Panc1 (cell line): Measurements from ENCODE around the gene JUN. TPM values are rescaled to one million over a fixed set of nuclear protein-coding genes. Genes with fewer than 3 reads are reported as not detected.
A peak's percentile ranks its signal among the peaks of the same experiment; 100 is the strongest.

Experiments
- ATAC-seq: fragments of 200-7000 bp; cut with Tn5 transposase; 2 replicates; pipeline ENCODE4 v1.9.1; 2020; ENCODE audit warnings: mild to moderate bottlenecking, moderate library complexity
- BruUV-seq: library from RNA; stranded (reverse); fragments of 400-500 nt; replicated peaks from 2 replicates; lab custom pipeline; 2021; lab: Mats Ljungman, UMichigan
- CTCF ChIA-PET: fragments of 300-600 bp; sonication (Branson Sonifier 250); formaldehyde crosslinking; loops from one replicate; lab custom pipeline; 2022; ENCODE audit warnings: antibody characterized with exemption; lab: Charles Lee
- POLR2A ChIA-PET: fragments of 300-600 bp; sonication (Branson Sonifier 250); formaldehyde crosslinking; loops from one replicate; lab custom pipeline; 2022; ENCODE audit warnings: antibody characterized with exemption; lab: Charles Lee
- DNase-seq: peaks from one replicate; pipeline ENCODE4 v3.0.0-alpha.2; 2010; ENCODE audit warnings: low read depth, low spot score
- H3K27ac ChIP-seq: 2 replicates; pipeline ENCODE4 v1.5.1; 2011; ENCODE audit warnings: mild to moderate bottlenecking, low read length, inconsistent platforms
- H3K27me3 ChIP-seq: fragments of 200-500 bp; sonication (Bioruptor generic); 2 replicates; pipeline ENCODE4 v1.6.0; 2014; ENCODE audit warnings: low read length, inconsistent platforms; ENCODE audit not compliant: control insufficient read depth, insufficient read depth
- H3K36me3 ChIP-seq: fragments of 200-500 bp; sonication (Bioruptor generic); 2 replicates; pipeline ENCODE4 v1.5.1; 2014; ENCODE audit warnings: inconsistent platforms, mild to moderate bottlenecking, low read length, moderate library complexity; ENCODE audit not compliant: control insufficient read depth, insufficient read depth
- H3K4me1 ChIP-seq: 2 replicates; pipeline ENCODE4 v1.5.1; 2011; ENCODE audit warnings: inconsistent platforms, mild to moderate bottlenecking, low read length, moderate library complexity; ENCODE audit not compliant: control insufficient read depth, insufficient read depth
- H3K4me3 ChIP-seq, 2 experiments: 2 replicates each; pipeline ENCODE4 v1.5.1; 2011 to 2012; ENCODE audit warnings: low read depth in 2 of 2, low read length in 2 of 2, mild to moderate bottlenecking in 2 of 2, inconsistent platforms in 1 of 2, moderate library complexity in 1 of 2
- H3K9me3 ChIP-seq: fragments of 200-500 bp; sonication (Bioruptor generic); 2 replicates; pipeline ENCODE4 v1.5.1; 2014; ENCODE audit warnings: low read depth, mild to moderate bottlenecking, inconsistent platforms, low read length, moderate library complexity; ENCODE audit not compliant: control insufficient read depth, insufficient read depth
- POLR2AphosphoS5 ChIP-seq: IDR thresholded peaks from 2 replicates; pipeline ENCODE4 v1.6.1; 2012; ENCODE audit warnings: mild to moderate bottlenecking, low read depth, low read length, moderate library complexity
- SIN3A ChIP-seq: IDR thresholded peaks from 2 replicates; pipeline ENCODE4 v1.6.1; 2012; ENCODE audit warnings: low read depth, mild to moderate bottlenecking, low read length, moderate library complexity, borderline replicate concordance; ENCODE audit not compliant: insufficient read depth
- TCF7L2 ChIP-seq: IDR thresholded peaks from 2 replicates; pipeline ENCODE4 v1.6.1; 2011; ENCODE audit warnings: mild to moderate bottlenecking, low read depth, low read length, inconsistent platforms
- in situ Hi-C: cut with HindIII; loops from 2 replicates; pipeline ENCODE4 v1.10.0; 2016; ENCODE audit warnings: low sequenced_read_pairs, low pct_unique_long_range_greater_than_20kb
- intact Hi-C: fragments of 100-400 bp; cut with micrococcal nuclease; formaldehyde crosslinking; loops from one replicate; pipeline ENCODE4 v1.10.0; 2022; ENCODE audit not compliant: unreplicated experiment
- total RNA-seq: library from RNA; stranded (reverse); gene quantifications from one replicate; pipeline ENCODE4 v1.2.1, GENCODE V29; 2021; ENCODE audit not compliant: unreplicated experiment
- TF ChIP-seq, protein P1 (sequence below): fragments of 450-650 bp; IDR thresholded peaks from 2 replicates; pipeline ENCODE4 v1.5.1; 2017; ENCODE audit warnings: mild to moderate bottlenecking
- TF ChIP-seq, protein P2 (sequence below), 2 experiments: IDR thresholded peaks; 2 replicates each; pipeline ENCODE4 v1.6.1; 2011 to 2012; ENCODE audit warnings: low read depth in 2 of 2, control low read depth in 1 of 2, low read length in 1 of 2, mild to moderate bottlenecking in 1 of 2, moderate library complexity in 1 of 2; ENCODE audit not compliant: insufficient read depth in 1 of 2

Gene JUN
- total RNA-seq, 1 experiment from 2014 or later = 70.0 TPM

DNA sequence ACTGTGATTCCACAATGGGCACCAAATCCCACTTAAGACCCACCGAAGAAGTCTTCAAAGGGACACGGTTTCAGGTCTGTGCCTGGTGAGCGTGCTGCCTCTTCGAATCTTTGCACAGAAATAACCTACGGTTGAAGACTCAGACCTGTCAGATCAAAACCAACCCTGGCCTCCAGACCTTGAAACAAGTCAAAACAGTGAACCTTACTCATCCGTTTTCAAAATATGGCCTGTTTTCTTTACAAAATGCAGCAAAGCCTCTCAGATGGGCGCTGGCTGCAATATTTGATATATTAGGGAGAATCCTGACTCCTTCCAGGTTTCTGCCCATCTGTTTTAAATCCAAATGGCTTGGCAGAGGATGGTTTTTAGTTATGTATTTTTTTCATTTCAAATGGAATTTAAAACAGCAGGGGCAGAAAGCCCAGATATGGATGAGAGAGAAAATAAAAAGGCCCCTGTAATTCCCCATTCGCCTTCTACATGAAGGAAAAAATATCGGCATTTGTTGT is 14.0 kb downstream of the JUN start:
- ChIA-PET CTCF (no interaction called here), POLR2A (no interaction called here)
- H3K4me1 ChIP-seq = no peaks in the 10 kb centered on the region
- H3K36me3 ChIP-seq = no peaks in the 10 kb centered on the region
- no peak overlapping the region for H3K4me3 ChIP-seq
- in situ Hi-C loops = no loop called here
- no peak for ATAC-seq
- no TSS peak for BruUV-seq
- intact Hi-C loops = no loop called here
- no peak for DNase-seq
- TF ChIP-seq, protein P1, sequence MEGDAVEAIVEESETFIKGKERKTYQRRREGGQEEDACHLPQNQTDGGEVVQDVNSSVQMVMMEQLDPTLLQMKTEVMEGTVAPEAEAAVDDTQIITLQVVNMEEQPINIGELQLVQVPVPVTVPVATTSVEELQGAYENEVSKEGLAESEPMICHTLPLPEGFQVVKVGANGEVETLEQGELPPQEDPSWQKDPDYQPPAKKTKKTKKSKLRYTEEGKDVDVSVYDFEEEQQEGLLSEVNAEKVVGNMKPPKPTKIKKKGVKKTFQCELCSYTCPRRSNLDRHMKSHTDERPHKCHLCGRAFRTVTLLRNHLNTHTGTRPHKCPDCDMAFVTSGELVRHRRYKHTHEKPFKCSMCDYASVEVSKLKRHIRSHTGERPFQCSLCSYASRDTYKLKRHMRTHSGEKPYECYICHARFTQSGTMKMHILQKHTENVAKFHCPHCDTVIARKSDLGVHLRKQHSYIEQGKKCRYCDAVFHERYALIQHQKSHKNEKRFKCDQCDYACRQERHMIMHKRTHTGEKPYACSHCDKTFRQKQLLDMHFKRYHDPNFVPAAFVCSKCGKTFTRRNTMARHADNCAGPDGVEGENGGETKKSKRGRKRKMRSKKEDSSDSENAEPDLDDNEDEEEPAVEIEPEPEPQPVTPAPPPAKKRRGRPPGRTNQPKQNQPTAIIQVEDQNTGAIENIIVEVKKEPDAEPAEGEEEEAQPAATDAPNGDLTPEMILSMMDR = no peak
- TF ChIP-seq POLR2AphosphoS5 (no peak), TCF7L2 (no peak)
- no peaks in the 10 kb centered on the region for H3K9me3 ChIP-seq
- no peaks in the 10 kb centered on the region for H3K27me3 ChIP-seq
- H3K27ac ChIP-seq = no peak overlapping the region

DNA sequence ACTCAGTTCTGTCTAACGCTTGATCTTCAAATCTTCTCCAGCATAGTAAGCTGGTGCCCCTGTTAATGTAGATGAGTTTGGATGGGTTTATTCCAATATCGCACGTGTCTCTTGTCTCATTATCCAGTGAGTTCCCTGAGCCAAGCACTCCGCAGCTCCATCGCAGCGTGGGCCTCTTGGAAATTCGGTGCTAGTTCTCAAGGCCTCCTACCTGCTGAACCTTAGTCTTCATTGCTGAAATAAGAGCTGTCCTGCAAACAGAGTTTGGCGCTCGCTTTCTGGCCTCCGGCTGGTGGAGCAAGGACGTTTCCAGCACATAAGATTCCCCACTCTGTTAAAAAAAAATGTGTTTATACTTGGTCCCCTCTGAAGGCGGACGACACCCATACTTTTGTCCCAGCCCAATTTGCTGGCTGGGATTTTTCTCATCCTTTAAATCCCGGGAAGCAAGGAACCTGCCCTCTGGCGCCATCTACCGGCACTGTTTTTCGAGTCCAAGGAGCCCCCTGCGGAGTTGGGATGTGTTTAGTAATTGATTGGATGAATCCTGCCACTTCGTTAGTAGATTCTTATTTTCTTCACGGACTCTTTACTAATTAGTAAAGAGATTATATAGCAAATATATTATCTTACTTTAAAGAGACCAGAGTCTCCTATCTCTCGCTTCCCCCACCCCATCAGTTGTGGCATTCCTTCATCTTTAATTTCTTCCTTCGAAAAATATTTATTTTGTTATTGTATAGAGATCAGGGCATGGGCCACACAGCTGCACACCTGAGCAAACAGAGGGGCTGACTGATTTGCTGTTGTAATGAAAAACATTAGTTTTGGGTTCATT is 14.7 kb downstream of the JUN start:
- CTCF ChIA-PET = interaction anchor here (1.0 kb wide), 1 partner anchor 29 kb away, joined by 5 read pairs; no protein-coding TSS in a partner anchor
- no TSS peak for BruUV-seq
- H3K27ac ChIP-seq = no peak overlapping the region
- no peak for TF ChIP-seq TCF7L2
- no peak for TF ChIP-seq POLR2AphosphoS5
- TF ChIP-seq, protein P1 = peak; percentile 94
- no peak for TF ChIP-seq SIN3A
- in situ Hi-C loops (no loop called here), intact Hi-C loops (no loop called here)
- H3K4me3 ChIP-seq = no peak overlapping the region
- no peaks in the 10 kb centered on the region for H3K9me3 ChIP-seq
- H3K4me1 ChIP-seq = no peaks in the 10 kb centered on the region
- ATAC-seq (peak; percentile 74), DNase-seq (no peak)
- POLR2A ChIA-PET = no interaction called here
- H3K27me3 ChIP-seq = no peaks in the 10 kb centered on the region
- no peaks in the 10 kb centered on the region for H3K36me3 ChIP-seq

DNA sequence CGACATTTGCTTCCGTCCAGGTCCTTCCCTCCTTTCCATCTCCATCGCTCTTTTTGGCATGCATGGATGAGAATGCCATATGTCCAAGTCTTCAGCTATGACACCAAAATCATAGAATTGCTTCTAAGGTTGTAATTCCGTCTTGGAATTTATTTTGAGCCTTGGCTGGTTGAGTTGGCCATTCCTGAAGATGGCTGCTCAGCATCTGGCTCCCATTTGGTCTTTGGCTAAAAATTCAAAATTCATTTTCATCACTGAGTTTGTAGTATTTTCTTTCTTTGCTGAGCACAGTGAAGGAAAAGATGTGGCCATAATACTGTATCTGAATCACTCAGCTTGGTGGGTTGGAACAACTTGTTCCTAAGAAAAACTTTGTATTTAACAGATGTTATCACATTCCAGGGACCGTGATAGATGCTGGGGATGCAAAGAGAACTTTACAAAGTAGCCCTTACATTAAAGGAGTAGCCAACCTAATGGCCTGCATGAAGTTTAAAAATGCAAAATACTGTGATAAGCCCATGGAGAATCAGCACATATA is 15.6 kb downstream of the JUN start:
- in situ Hi-C loops = no loop called here

More for the DNA sequence above, 15.6 kb downstream of the JUN start:
- H3K4me3 ChIP-seq = no peak overlapping the region
- BruUV-seq = no TSS peak
- H3K27ac ChIP-seq = no peak overlapping the region
- H3K9me3 ChIP-seq = no peaks in the 10 kb centered on the region
- TF ChIP-seq, protein P2, sequence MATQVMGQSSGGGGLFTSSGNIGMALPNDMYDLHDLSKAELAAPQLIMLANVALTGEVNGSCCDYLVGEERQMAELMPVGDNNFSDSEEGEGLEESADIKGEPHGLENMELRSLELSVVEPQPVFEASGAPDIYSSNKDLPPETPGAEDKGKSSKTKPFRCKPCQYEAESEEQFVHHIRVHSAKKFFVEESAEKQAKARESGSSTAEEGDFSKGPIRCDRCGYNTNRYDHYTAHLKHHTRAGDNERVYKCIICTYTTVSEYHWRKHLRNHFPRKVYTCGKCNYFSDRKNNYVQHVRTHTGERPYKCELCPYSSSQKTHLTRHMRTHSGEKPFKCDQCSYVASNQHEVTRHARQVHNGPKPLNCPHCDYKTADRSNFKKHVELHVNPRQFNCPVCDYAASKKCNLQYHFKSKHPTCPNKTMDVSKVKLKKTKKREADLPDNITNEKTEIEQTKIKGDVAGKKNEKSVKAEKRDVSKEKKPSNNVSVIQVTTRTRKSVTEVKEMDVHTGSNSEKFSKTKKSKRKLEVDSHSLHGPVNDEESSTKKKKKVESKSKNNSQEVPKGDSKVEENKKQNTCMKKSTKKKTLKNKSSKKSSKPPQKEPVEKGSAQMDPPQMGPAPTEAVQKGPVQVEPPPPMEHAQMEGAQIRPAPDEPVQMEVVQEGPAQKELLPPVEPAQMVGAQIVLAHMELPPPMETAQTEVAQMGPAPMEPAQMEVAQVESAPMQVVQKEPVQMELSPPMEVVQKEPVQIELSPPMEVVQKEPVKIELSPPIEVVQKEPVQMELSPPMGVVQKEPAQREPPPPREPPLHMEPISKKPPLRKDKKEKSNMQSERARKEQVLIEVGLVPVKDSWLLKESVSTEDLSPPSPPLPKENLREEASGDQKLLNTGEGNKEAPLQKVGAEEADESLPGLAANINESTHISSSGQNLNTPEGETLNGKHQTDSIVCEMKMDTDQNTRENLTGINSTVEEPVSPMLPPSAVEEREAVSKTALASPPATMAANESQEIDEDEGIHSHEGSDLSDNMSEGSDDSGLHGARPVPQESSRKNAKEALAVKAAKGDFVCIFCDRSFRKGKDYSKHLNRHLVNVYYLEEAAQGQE (IDR thresholded peaks at IDR 0.05; ENCODE audit: insufficient read depth in 1 of 2, low read depth in 2 of 2, low read length in 1 of 2) = no peak
- no peak for TF ChIP-seq POLR2AphosphoS5
- TF ChIP-seq SIN3A = no peak
- no peak for TF ChIP-seq TCF7L2
- intact Hi-C loops = no loop called here
- ATAC-seq = no peak
- POLR2A ChIA-PET = no interaction called here
- CTCF ChIA-PET = interaction anchor here (1.0 kb wide), 1 partner anchor 28 kb away, joined by 5 read pairs; no protein-coding TSS in a partner anchor
- no peaks in the 10 kb centered on the region for H3K4me1 ChIP-seq
- no peaks in the 10 kb centered on the region for H3K36me3 ChIP-seq
- no peaks in the 10 kb centered on the region for H3K27me3 ChIP-seq
- no peak for DNase-seq
